Muscle of leg (tissue), 11 donors: ENCODE data around the gene MAGI2. TPM values are rescaled to one million over a fixed set of nuclear protein-coding genes. Genes with fewer than 3 reads are reported as not detected.
A peak's percentile ranks its signal among the peaks of the same experiment; 100 is the strongest.

ENCODE experiments used
- DNase-seq: peaks from one replicate; pipeline ENCODE4 v3.0.0; 2013
- H3K27ac ChIP-seq: one replicate; pipeline ENCODE4 v1.5.1; 2013; ENCODE audit warnings: mild to moderate bottlenecking, low read length, control low read depth
- H3K27me3 ChIP-seq: one replicate; pipeline ENCODE4 v1.6.1; 2013; ENCODE audit warnings: low read length; ENCODE audit not compliant: control insufficient read depth, insufficient read depth
- H3K36me3 ChIP-seq: one replicate; pipeline ENCODE4 v1.6.1; 2013; ENCODE audit warnings: low read length; ENCODE audit not compliant: control insufficient read depth, insufficient read depth
- H3K4me1 ChIP-seq: one replicate; pipeline ENCODE4 v1.6.1; 2013; ENCODE audit warnings: low read length; ENCODE audit not compliant: control insufficient read depth, insufficient read depth
- H3K4me3 ChIP-seq: one replicate; pipeline ENCODE4 v1.5.1; 2013; ENCODE audit warnings: low read length, control low read depth
- H3K9me3 ChIP-seq: replicated peaks from 2 replicates; pipeline ENCODE4 v1.6.1; 2013; ENCODE audit warnings: low read depth, low read length; ENCODE audit not compliant: control insufficient read depth
- WGBS: methylation state at CpG from one replicate; pipeline ENCODE4 v1.1.5; 2013; ENCODE audit warnings: missing lambda C conversion rate; ENCODE audit not compliant: insufficient coverage; 5-methylcytosine and 5-hydroxymethylcytosine counted together
- polyA plus RNA-seq, 8 donors: library from polyadenylated mRNA; unstranded; fragments of 120-200 nt; gene quantifications; one replicate each; pipeline versions ENCODE4 v1.2.1 to v1.2.3, GENCODE V29; 2013; ENCODE audit warnings: inconsistent platforms in 1 of 8, low replicate concordance in 1 of 8; ENCODE audit not compliant: insufficient read length in 8 of 8, insufficient read depth in 1 of 8
- total RNA-seq: library from RNA; stranded (reverse); fragments of 120-200 nt; gene quantifications from one replicate; pipeline ENCODE4 v1.2.4, GENCODE V29; 2013

MAGI2 gene
- total and polyA plus RNA-seq, 9 donors, result 3.5 to 6.3 (median 5.2) TPM

DNA sequence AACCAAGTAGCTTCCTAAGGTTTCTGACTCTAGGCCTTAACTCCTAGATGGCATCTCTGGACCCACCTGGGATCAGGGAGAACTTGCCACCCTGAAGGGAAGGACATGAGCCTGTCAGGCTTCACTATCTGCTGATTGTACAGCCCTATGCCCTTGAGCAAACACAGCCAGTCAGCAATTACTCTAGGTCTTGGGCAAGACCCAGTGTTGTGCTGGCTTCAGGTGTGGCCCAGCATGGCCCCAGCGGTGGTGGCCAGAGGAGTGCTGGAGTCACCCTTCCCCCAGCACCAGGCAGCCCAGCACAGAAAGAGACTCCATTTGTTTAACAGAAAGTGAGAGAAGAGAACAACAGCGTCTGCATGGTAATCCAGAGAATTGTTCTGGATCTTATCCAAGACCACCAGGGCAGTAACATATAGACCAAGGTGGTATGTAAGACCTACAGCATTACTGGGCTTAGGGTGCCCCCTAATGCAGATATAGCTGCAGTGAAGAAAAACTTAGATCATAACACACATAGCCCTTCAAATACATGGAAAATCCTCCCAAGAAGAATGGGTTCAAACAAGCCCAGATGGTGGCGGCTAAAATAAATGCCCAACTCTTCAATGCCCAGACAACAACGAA, 207.7 kb downstream of the MAGI2 start:
- no peaks in the 10 kb centered on the region for H3K4me1 ChIP-seq
- no peaks in the 10 kb centered on the region for H3K36me3 ChIP-seq
- H3K4me3 ChIP-seq, result no peak overlapping the region
- no peaks in the 10 kb centered on the region for H3K27me3 ChIP-seq
- no peak for DNase-seq
- no peak overlapping the region for H3K27ac ChIP-seq
- H3K9me3 ChIP-seq, result no peaks in the 10 kb centered on the region
- no CpG with 5 or more reads among the region's 4 CpGs for WGBS

DNA sequence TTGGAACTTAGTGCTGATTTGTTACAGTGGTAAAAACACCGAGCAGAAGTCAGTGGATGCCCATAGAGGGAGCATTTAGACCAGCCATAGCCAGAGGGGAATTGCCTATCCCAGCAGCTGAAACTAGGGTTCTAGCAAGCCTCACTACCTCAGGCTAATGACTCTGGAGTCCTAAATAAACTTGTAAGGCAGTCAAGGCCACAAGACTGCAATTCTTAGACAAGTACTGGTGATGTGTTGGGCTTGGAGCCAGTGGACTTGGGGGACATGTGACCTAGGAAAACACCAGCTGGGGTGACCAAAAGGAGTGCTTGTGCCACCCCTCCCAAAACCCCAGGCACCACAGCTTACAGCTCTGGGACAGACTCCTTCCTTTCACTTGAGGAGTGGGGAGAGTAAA, 209.0 kb downstream of the MAGI2 start:
- no peak for DNase-seq
- no CpG with 5 or more reads among the region's 1 CpG for WGBS
- no peak overlapping the region for H3K4me3 ChIP-seq
- H3K9me3 ChIP-seq, result no peaks in the 10 kb centered on the region
- no peaks in the 10 kb centered on the region for H3K27me3 ChIP-seq
- no peak overlapping the region for H3K27ac ChIP-seq
- no peaks in the 10 kb centered on the region for H3K4me1 ChIP-seq
- H3K36me3 ChIP-seq, result no peaks in the 10 kb centered on the region

DNA sequence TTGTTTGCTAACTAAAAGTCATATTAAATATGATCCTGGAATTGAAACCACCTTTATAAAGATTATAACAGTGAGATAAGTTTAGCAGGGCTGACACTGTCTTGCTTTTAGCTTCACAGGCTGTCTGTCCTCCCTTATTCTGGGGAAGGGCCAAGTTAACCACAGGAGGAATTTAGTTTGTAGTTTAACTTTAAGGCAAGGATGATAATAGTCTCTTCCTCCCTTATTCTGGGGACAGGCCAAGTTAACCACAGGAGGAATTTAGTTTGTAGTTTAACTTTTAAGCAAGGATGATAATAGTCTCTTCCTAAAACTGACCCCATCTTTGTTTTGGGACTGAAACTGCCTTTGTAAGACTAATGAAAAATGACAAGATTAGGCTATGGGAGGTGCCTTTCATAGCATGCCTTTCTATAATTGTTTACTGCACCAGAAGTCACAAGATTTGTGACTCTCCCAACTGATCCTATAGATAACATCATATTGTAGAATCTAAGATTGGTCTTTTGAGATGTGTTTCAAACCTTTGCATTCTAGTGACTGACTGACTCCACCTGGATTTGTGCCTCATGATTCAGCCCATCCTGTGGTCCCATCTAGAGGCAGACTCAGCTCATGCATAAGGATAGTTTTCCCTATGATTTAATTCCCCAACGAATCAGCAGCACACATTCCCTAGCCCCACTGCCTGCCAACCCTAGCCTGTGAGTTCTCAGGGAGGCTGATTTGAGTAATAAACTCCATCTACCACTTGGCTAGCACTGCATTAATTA, 212.0 kb downstream of the MAGI2 start:
- H3K27ac ChIP-seq, result no peak overlapping the region
- no peaks in the 10 kb centered on the region for H3K27me3 ChIP-seq
- no peaks in the 10 kb centered on the region for H3K4me1 ChIP-seq
- no peaks in the 10 kb centered on the region for H3K36me3 ChIP-seq
- no peak overlapping the region for H3K4me3 ChIP-seq
- H3K9me3 ChIP-seq, result no peaks in the 10 kb centered on the region
- DNase-seq, result peak; percentile 27
- WGBS, result no CpG with 5 or more reads among the region's 1 CpG

DNA sequence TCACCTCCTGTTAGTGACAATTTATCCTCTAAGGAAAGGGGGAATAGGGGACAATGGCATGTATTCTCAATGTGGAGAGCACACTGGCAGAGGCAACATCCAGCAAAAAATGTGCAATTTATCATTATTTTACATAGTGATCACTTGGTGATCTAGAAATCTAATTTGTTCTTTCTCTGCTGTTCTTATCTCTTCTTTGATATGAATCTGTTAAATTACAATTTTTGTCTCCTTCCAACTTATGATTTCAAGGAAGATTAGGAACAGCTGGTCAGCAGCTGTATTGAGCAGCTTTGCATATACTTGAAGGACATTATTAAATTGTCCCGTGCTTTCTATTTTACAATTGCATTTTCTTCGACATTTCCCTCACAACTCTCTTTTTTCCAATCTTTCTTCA, 213.1 kb downstream of the MAGI2 start:
- H3K4me1 ChIP-seq, result no peaks in the 10 kb centered on the region
- H3K36me3 ChIP-seq, result no peaks in the 10 kb centered on the region
- no CpG with 5 or more reads among the region's 2 CpGs for WGBS
- no peaks in the 10 kb centered on the region for H3K27me3 ChIP-seq
- peak; percentile 18 for DNase-seq
- H3K27ac ChIP-seq, result no peak overlapping the region
- no peak overlapping the region for H3K4me3 ChIP-seq
- H3K9me3 ChIP-seq, result no peaks in the 10 kb centered on the region

DNA sequence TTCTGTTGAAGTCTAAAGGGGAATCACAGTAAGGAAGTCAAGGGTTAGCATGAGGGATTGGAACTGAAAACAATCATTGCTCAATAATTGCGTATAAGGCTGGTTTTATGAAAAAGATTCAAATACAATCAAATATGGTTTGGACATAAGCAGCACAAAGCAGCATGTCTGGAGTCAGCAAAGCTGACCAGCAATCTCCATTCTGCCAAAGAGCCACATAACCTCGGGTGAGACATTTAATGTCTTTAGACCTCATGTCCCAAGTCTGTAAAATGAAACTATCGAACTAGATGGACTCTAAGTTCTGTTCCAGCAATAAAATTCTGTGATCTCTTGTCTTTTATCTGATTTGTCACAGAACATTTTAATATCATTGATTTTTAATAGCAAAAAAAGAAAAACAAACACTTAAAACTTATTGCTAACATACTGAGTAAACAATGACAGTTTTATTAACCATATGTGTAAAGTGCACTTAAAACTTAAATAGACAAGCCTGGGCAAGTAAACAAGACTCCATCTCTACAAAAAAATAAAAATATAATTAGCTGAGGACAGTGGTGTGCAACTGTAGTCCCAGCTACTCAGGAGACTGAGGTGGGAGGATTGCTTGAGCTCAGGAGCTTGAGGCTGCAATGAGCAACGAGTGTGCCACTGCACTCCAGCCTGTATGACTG, 217.0 kb downstream of the MAGI2 start:
- Histone ChIP-seq H3K4me1 (no peaks in the 10 kb centered on the region), H3K27me3 (no peaks in the 10 kb centered on the region), H3K36me3 (no peaks in the 10 kb centered on the region), H3K9me3 (no peaks in the 10 kb centered on the region), H3K4me3 (no peak overlapping the region), H3K27ac (no peak overlapping the region)
- DNase-seq, result no peak
- WGBS, result no CpG with 5 or more reads among the region's 4 CpGs

DNA sequence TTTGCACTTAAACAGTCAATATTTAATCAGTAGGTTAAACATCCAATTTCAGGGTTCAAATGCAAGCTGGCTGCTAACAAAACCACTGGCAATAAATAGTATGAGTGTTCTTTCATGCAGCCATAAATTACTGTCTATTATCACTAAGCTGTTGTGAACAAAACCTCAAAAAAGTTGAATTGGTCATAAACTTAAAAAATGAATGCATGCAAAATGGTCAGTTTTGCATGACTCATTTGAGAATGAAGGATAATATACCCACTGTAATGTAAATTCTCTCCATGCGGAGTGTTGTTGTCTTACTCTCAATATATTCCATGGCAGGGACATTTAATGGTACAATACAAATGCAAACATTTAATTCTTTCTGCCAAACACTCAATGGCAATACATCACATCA, 226.4 kb downstream of the MAGI2 start:
- H3K27ac ChIP-seq, result no peak overlapping the region
- no peaks in the 10 kb centered on the region for H3K4me1 ChIP-seq
- no peaks in the 10 kb centered on the region for H3K27me3 ChIP-seq
- H3K9me3 ChIP-seq, result no peaks in the 10 kb centered on the region
- no CpG with 5 or more reads among the region's 1 CpG for WGBS
- no peak for DNase-seq
- no peaks in the 10 kb centered on the region for H3K36me3 ChIP-seq
- H3K4me3 ChIP-seq, result no peak overlapping the region

DNA sequence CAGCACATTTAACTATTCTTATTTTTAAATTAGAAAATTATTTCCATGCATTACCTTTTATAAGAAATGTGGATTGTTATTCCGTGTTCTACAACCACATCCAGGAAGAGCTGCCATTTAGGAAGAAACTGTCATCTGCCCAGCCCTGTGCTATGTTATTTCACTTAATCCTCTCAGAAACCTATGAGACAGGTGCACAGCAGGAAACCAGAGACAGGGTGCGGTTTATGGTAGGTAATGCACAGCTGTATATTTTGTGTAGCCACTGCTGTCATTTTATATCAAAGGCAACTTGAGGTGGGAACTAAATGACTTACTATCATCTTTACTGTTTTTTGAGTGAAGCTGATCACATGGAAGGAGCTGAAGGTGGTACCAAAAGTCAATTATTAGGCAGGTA, 232.3 kb downstream of the MAGI2 start:
- H3K27ac ChIP-seq, result no peak overlapping the region
- no CpG with 5 or more reads among the region's 2 CpGs for WGBS
- no peak overlapping the region for H3K4me3 ChIP-seq
- no peaks in the 10 kb centered on the region for H3K36me3 ChIP-seq
- H3K4me1 ChIP-seq, result no peaks in the 10 kb centered on the region
- DNase-seq, result no peak
- no peaks in the 10 kb centered on the region for H3K27me3 ChIP-seq
- H3K9me3 ChIP-seq, result no peaks in the 10 kb centered on the region

DNA sequence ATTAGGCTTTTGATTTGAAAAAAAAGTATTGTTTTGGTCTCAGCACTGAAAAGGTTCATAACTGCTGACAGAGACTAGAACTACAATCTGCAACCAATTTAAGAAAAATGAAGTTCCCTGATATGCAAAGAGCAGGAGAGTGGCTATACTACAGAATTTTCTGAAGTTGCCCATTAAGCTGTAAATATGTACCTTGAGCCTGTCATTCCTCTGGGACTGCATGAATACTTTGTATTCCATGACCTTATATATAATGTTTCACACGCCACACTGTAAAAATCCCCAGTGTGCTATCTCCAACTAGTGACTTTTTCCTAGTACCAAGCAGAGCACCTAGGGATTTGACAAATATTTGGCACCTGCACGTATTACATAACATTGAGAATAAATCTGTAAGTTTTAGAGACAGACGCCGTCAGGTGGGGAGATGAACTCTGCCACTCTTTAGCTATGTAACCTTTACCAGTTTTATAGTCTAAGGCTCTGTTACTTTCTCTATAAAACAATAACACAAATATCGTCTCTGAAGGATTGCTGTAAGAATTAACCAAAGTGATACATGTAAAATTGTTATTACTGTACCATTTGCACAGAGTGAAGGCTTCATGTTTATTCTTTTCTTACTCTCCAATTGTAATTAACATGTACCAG, 235.4 kb downstream of the MAGI2 start:
- H3K27me3 ChIP-seq, result no peaks in the 10 kb centered on the region
- H3K4me3 ChIP-seq, result no peak overlapping the region
- WGBS, result no CpG with 5 or more reads among the region's 5 CpGs
- no peak overlapping the region for H3K27ac ChIP-seq
- no peak for DNase-seq
- no peaks in the 10 kb centered on the region for H3K9me3 ChIP-seq
- no peaks in the 10 kb centered on the region for H3K36me3 ChIP-seq
- H3K4me1 ChIP-seq, result no peaks in the 10 kb centered on the region

DNA sequence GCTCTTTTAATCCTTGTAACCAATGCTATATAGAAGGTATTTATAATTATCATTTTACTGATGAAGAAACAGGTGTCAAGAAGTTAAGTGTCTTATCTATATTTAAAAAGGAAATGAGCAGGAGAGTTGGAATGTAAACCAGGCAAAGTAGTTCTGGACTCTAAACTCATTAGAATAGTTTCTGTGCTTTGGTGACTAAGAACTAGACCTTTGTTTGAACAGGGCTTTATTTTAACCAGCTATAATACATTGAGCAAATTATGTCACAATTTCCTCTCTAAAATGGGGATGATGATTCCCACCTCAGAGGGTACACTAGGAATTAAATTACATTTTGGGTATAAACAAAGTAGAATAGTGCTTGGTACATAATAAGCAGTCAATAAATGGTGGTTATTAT, 236.0 kb downstream of the MAGI2 start:
- no peak overlapping the region for H3K4me3 ChIP-seq
- no peak for DNase-seq
- no peaks in the 10 kb centered on the region for H3K4me1 ChIP-seq
- no peak overlapping the region for H3K27ac ChIP-seq
- no peaks in the 10 kb centered on the region for H3K36me3 ChIP-seq
- no peaks in the 10 kb centered on the region for H3K27me3 ChIP-seq
- no peaks in the 10 kb centered on the region for H3K9me3 ChIP-seq

DNA sequence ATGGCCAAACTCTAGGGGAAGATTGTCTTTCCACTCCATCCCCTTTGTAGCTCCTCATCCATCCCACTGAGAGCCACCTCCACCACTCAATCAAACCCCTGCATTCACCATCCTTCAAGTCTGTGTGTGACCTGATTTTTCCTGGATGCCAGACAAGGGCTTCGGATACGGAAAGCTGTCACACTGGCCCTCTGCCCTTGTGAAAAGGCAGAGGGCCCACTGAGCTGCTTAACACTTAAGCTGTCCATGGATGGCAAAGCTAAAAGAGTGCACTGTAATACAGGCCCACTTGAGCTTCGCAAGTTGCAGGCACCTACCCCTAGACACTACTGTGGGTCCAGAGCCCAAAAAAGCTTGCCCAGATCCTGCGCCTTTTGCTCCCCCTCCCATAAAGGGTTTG, 237.2 kb downstream of the MAGI2 start:
- no peaks in the 10 kb centered on the region for H3K36me3 ChIP-seq
- no peak overlapping the region for H3K27ac ChIP-seq
- H3K9me3 ChIP-seq, result no peaks in the 10 kb centered on the region
- H3K4me1 ChIP-seq, result no peaks in the 10 kb centered on the region
- H3K27me3 ChIP-seq, result no peaks in the 10 kb centered on the region
- no peak overlapping the region for H3K4me3 ChIP-seq
- no peak for DNase-seq
- WGBS, result 79% methylated on average over 4 of the region's 4 CpGs
